HG03135 (cell line): ENCODE measurements around the gene MYRIP.

Experiments
- ATAC-seq: cut with Tn5 transposase; IDR thresholded peaks from one replicate; pipeline ENCODE4 v1.9.1; 2021; ENCODE audit warnings: mild to moderate bottlenecking, moderate library complexity; ENCODE audit not compliant: unreplicated experiment

MYRIP gene

GRCh38 chr3:40308725-40309417, 499.5 kb downstream of the MYRIP start:
- ATAC-seq, result no peak

GRCh38 chr3:40309418-40309924, 500.1 kb downstream of the MYRIP start, which contains the start of gene EIF1B:
Gene EIF1B, plus strand, starts transcription at chr3:40309707. Its CDS starts 235 bp downstream, at chr3:40309942.
- peak; percentile 95 for ATAC-seq
